ENCODE results near the gene PRRT3.

PRRT3 gene

GRCh38 chr3:9951962-9952805 is at the start of gene PRRT3:
Gene PRRT3 (minus strand): TSS chr3:9952408. CDS start chr3:9950115, 2,293 bp downstream.
- no peak for DNase-seq

GRCh38 chr3:10000686-10001085 is 48.5 kb upstream of the PRRT3 start:
- DNase-seq: no peak

GRCh38 chr3:9994086-9994844 is 42.1 kb upstream of the PRRT3 start:
- no peak for DNase-seq

- DNase-seq: no peak
Observed at GRCh38 chr3:9986230-9986725, 34.1 kb upstream of the PRRT3 start.

GRCh38 chr3:9980251-9980650 is 28.0 kb upstream of the PRRT3 start:
- DNase-seq: no peak

GRCh38 chr3:9978710-9979305 is 26.6 kb upstream of the PRRT3 start:
- DNase-seq: no peak

GRCh38 chr3:9976721-9977709 is 24.8 kb upstream of the PRRT3 start:
- DNase-seq: no peak

GRCh38 chr3:9970020-9970652 is 17.9 kb upstream of the PRRT3 start:
- DNase-seq: no peak

GRCh38 chr3:9969632-9970019 is 17.4 kb upstream of the PRRT3 start:
- DNase-seq: no peak

GRCh38 chr3:9966841-9967240 is 14.6 kb upstream of the PRRT3 start:
- no peak for DNase-seq

- no peak for DNase-seq
Observed at GRCh38 chr3:9965200-9965875, 13.1 kb upstream of the PRRT3 start.

- no peak for DNase-seq
Observed at GRCh38 chr3:9957214-9957613, 5.0 kb upstream of the PRRT3 start.

- DNase-seq: no peak
Observed at GRCh38 chr3:9955611-9956352, 3.6 kb upstream of the PRRT3 start.

- DNase-seq: no peak
Observed at GRCh38 chr3:9955067-9955502, 2.9 kb upstream of the PRRT3 start.

- no peak for DNase-seq
Observed at GRCh38 chr3:9951598-9951961, 628 bp downstream of the PRRT3 start.

GRCh38 chr3:9951126-9951525 is 1.1 kb downstream of the PRRT3 start:
- DNase-seq: no peak

GRCh38 chr3:9949626-9950025 is 2.6 kb downstream of the PRRT3 start:
- DNase-seq: no peak

GRCh38 chr3:9949115-9949514 is 3.1 kb downstream of the PRRT3 start:
- no peak for DNase-seq

- no peak for DNase-seq
Observed at GRCh38 chr3:9948586-9948985, 3.6 kb downstream of the PRRT3 start.

Data from 8988T (cell line).